Stimulated activated naive CD8-positive, alpha-beta T cell treated with anti-CD3 and anti-CD28 coated beads, Interleukin-15, Interleukin-2, amounts not matched to agents 100 ng/mL and 50 ng/mL, for 24 hours (primary cell): ENCODE results near the gene ABCG4.
"Not testable (repeated sequence)": the region's sequence is repeated elsewhere in the genome, so short reads cannot be mapped to it uniquely, and the experiment has no call there.

Source experiments
- H3K27ac Mint-ChIP-seq: one replicate; pipeline ENCODE4 v1.8.0; 2021; ENCODE audit warnings: mild to moderate bottlenecking, mixed read lengths
- H3K27me3 Mint-ChIP-seq: one replicate; pipeline ENCODE4 v1.8.0; 2021; ENCODE audit warnings: mixed read lengths
- H3K36me3 Mint-ChIP-seq: one replicate; pipeline ENCODE4 v1.8.0; 2021; ENCODE audit warnings: low read depth, mixed read lengths
- H3K4me1 Mint-ChIP-seq: one replicate; pipeline ENCODE4 v1.8.0; 2021; ENCODE audit warnings: low read depth, mixed read lengths
- H3K4me3 Mint-ChIP-seq: one replicate; pipeline ENCODE4 v1.8.0; 2021; ENCODE audit warnings: mild to moderate bottlenecking, mixed read lengths
- H3K9me3 Mint-ChIP-seq: one replicate; pipeline ENCODE4 v1.8.0; 2021; ENCODE audit warnings: mixed read lengths

Gene ABCG4

DNA sequence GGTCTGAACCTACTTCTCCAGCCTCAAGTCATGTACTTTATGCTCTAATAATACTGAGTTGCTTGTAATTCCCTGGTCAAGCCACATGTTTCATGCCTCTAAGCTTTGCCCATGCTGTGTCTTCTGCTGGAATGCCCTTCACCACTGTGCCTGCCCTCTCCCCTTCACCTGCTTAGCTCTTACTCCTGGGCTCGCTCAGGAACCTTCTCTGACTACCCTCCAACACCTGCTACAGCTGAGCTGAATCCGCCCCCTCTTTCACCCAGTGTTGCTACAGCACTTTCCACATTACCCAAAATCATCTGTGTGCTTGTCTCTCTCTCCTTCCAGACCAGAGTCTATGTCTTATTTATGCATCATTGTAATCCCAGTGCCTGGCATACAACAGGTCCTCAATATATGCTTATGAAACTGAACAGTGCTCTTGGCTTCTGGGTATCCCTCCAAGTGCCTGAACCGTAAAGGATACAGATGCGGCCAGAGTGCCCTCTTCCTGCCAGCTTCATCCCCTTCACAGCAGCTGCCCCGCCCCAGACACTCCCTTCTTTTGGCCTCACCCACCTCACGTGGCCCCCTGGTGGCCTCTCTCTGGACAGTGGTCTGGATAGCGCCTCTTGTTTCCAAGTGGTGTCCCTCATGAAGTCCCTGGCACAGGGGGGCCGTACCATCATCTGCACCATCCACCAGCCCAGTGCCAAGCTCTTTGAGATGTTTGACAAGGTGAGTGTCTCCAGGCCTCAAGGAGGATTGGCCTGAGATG is 7.1 kb downstream of the ABCG4 start:
- no peak overlapping the region for H3K27ac Mint-ChIP-seq
- no peaks in the 10 kb centered on the region for H3K36me3 Mint-ChIP-seq
- H3K4me1 Mint-ChIP-seq, result no peaks in the 10 kb centered on the region
- H3K4me3 Mint-ChIP-seq, result no peak overlapping the region
- H3K9me3 Mint-ChIP-seq, result no peaks in the 10 kb centered on the region
- H3K27me3 Mint-ChIP-seq, result peaks cover 5% of the 10 kb centered on the region

DNA sequence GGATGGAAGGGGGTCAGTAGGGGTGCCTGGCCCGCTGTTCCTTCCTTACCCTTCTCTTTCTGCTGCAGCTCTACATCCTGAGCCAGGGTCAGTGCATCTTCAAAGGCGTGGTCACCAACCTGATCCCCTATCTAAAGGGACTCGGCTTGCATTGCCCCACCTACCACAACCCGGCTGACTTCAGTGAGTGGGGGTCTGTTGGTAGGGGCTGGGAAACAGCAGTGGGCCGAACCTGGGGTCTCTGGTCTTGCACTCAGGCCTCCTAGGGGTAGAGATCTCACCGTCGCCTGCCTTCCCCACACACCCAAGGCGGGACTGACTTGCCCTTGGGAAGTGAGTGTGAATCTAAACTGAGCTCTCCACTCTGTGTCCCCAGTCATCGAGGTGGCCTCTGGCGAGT is 7.6 kb downstream of the ABCG4 start:
- Mint-ChIP-seq H3K27me3 (no peaks in the 10 kb centered on the region), H3K4me3 (no peak overlapping the region), H3K9me3 (no peaks in the 10 kb centered on the region), H3K4me1 (no peaks in the 10 kb centered on the region), H3K36me3 (no peaks in the 10 kb centered on the region), H3K27ac (no peak overlapping the region)

DNA sequence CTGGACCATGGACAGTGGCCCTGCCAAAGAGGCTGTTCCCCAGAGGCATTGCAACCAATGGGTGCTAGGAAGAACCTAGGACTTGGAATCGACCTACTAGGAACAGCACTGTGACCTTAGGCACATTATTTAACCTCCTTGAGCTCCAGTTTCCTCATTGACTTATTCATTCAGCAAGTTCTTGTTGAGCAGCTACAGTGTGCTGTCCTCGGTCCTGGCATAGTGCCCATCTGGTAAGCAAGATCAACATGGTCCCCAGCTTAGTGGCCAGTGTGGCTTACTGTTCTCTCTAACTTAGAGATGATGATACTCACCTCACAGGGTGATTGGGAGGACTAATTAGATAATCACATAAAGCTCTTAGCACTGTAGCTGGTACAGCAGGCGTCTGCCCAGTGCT is 8.2 kb downstream of the ABCG4 start:
- H3K9me3 Mint-ChIP-seq, result no peaks in the 10 kb centered on the region
- H3K36me3 Mint-ChIP-seq, result no peaks in the 10 kb centered on the region
- H3K27ac Mint-ChIP-seq, result no peak overlapping the region
- no peaks in the 10 kb centered on the region for H3K4me1 Mint-ChIP-seq
- no peak overlapping the region for H3K4me3 Mint-ChIP-seq
- no peaks in the 10 kb centered on the region for H3K27me3 Mint-ChIP-seq

DNA sequence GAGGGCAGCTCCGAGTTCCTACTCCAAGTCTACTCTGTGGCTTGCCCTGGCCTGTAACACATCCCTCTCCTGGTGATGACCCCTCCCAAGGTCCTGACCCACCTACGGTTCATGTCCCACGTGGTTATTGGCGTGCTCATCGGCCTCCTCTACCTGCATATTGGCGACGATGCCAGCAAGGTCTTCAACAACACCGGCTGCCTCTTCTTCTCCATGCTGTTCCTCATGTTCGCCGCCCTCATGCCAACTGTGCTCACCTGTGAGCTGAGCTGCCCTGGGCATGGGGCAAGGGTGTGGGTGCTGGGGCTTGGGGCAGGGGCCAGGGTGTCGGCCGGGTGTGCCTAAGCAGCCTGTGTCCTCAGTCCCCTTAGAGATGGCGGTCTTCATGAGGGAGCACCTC is 9.6 kb downstream of the ABCG4 start:
- Mint-ChIP-seq H3K9me3 (no peaks in the 10 kb centered on the region), H3K27me3 (no peaks in the 10 kb centered on the region), H3K4me3 (no peak overlapping the region), H3K4me1 (no peaks in the 10 kb centered on the region), H3K36me3 (no peaks in the 10 kb centered on the region), H3K27ac (no peak overlapping the region)

DNA sequence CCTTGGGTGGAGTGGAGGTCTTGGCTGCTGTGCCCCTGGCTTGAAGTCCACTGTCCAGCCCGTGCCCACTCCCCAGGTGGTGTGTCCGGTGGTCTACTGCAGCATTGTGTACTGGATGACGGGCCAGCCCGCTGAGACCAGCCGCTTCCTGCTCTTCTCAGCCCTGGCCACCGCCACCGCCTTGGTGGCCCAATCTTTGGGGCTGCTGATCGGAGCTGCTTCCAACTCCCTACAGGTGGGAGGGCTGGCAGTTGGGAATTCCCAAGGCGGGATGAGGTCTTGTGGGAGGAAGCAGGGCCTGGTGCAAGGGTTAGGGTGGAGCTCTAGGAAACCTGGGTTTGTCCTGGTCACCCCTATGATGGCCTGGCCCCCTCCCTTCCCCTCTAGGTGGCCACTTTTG is 11.3 kb downstream of the ABCG4 start:
- no peak overlapping the region for H3K27ac Mint-ChIP-seq

DNA sequence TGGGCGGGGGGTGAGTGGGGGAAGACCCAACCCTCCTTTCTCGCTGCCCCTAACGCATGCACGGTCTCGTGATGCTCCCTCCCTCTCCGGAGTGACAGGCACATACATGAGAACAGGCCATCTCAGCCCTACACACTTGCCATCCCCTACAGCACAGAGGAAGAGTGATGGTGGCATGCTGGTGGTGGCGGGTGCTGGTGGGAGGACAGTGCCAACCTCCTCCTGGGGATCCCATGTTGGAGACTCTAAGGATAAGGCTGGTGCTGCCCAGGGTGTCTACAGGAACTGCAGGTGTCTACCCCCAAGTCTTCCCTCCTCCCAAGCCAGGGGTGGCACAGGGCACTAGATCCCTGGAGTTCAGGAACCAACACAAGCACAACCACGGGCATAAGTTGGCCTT is 13.0 kb downstream of the ABCG4 start:
- Mint-ChIP-seq H3K27me3 (no peaks in the 10 kb centered on the region), H3K9me3 (no peaks in the 10 kb centered on the region), H3K27ac (no peak overlapping the region), H3K4me1 (no peaks in the 10 kb centered on the region), H3K4me3 (no peak overlapping the region), H3K36me3 (no peaks in the 10 kb centered on the region)

More for the DNA sequence above, 11.3 kb downstream of the ABCG4 start:
- H3K36me3 Mint-ChIP-seq, result no peaks in the 10 kb centered on the region
- no peak overlapping the region for H3K4me3 Mint-ChIP-seq
- no peaks in the 10 kb centered on the region for H3K9me3 Mint-ChIP-seq
- no peaks in the 10 kb centered on the region for H3K27me3 Mint-ChIP-seq
- H3K4me1 Mint-ChIP-seq, result no peaks in the 10 kb centered on the region

DNA sequence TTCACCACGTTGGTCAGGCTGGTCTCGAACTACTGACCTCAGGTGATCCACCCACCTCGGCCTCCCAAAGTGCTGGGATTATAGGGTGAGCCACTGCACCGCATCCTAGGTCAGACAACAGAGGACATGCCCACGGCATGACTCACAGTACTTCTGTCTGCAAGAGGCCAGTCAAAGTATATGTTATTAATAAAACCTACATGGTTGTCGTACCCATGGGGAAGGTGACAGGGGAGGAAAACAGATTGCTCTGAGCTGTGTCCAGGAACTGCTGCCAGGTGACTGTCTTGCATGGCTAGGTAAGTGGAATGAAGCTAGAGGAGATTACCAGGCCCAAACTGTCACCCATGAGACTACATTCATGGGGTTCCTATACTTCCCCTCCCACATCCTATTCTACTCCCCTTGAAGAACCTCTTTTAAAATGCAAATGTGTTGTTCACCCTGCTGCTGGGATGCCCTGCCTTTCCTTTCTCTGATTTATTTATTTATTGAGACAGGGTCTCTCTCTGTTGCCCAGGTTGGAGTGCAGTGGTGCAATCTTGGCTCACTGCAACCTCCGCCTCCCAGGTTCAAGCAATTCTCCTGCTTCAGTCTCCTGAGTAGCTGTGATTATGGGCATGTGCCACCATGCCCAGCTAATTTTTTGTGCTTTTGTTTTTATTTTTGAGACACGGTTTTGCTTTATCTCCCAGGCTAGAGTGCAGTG is 17.7 kb downstream of the ABCG4 start:
- no peak overlapping the region for H3K27ac Mint-ChIP-seq
- H3K36me3 Mint-ChIP-seq, result no peaks in the 10 kb centered on the region
- peaks cover 5% of the 10 kb centered on the region for H3K4me1 Mint-ChIP-seq
- H3K27me3 Mint-ChIP-seq, result no peaks in the 10 kb centered on the region
- no peaks in the 10 kb centered on the region for H3K9me3 Mint-ChIP-seq
- H3K4me3 Mint-ChIP-seq, result no peak overlapping the region

DNA sequence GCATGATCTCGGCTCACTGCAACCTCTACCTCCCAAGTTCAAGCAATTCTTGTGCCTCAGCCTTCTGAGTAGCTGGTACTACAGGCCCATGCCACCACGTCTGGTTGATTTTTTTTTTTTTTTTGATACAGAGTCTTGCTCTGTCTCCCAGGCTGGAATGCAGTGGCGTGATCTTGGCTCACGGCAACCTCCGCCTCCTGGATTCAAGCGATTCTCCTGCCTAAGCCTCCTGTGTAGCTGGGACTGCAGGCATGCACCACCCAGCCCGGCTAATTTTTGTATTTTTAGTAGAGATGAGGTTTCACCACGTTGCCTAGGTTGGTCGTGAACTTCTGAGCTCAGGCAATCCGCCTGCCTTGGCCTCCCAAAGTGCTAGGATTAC is 18.2 kb downstream of the ABCG4 start:
- not testable (repeated sequence) for H3K27me3 Mint-ChIP-seq, H3K4me1 Mint-ChIP-seq, H3K36me3 Mint-ChIP-seq, H3K27ac Mint-ChIP-seq, H3K9me3 Mint-ChIP-seq, H3K4me3 Mint-ChIP-seq

DNA sequence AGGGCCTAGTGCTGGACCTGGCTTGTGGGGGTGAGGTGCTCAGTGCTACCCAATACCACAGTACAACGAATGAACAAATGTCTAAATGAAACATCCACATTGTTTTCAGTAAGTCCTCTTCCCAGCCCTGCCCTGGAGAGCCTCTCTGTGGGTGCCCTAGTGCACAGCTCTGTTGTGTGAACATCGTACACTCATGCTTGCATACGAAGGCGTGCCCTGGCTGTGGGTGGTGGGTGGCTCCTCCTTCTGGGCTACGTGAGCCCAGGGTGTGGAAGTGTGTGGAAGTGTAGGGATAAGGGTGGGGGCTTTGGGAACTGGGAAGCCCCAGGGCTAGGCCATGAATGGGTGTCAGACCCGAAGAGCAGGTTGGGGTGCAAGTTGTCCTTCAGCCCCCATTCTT is 19.1 kb downstream of the ABCG4 start:
- no peaks in the 10 kb centered on the region for H3K36me3 Mint-ChIP-seq
- no peak overlapping the region for H3K27ac Mint-ChIP-seq
- H3K27me3 Mint-ChIP-seq, result no peaks in the 10 kb centered on the region
- H3K9me3 Mint-ChIP-seq, result no peaks in the 10 kb centered on the region
- H3K4me1 Mint-ChIP-seq, result peaks cover 5% of the 10 kb centered on the region
- peak overlapping the region; percentile 89 for H3K4me3 Mint-ChIP-seq

DNA sequence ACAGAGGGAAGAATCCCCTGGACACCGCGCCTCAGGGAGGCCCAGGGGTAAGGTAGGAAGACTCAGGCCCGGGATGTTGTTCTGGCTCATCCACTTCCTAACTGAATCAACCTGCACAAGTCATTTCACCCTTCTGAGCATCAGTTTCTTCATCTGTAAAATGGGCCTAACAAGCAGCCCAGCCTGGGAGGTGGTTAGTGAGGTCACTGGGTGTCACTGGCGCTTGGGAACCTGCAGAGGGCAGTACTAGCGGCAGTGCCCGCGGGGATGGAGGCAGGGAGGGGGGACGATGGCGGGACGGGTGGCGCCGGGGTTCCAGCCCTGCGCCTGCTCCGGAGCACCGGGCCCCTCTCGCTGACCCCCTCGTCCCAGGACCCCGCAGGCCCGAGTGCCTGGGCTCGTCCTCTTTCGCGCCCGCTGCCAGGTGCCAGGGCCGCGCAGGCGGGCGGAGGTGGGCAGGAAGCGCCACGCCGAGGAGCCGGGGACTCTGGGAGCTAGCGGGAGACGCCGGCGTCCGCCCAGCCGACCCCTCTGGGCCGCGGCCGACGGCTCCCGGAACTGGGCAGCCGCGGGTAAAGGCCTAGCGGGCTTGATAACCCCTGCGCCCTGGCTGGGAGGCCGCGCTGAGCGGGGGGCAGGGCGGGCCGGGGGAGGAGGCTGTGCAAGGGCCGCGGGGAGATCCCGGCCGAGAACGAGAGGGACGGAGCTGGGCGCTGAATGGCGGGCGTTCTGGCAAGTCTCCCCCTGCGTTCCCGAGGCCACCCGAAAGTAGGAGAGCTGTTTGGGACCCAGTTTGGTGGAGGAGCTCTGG is 19.8 kb downstream of the ABCG4 start, which contains the start of gene NLRX1:
Gene NLRX1 (plus strand): TSS at position 255 of the 811 bp plus-strand sequence. CDS start 2,679 bp downstream, outside the sequence.
- H3K4me3 Mint-ChIP-seq, result peak within 1 kb of the TSS; percentile 89
- no peaks in the 10 kb centered on the region for H3K9me3 Mint-ChIP-seq
- peak within 1 kb of the TSS; percentile 89 for H3K27ac Mint-ChIP-seq
- no peaks in the 10 kb centered on the region for H3K27me3 Mint-ChIP-seq
- H3K4me1 Mint-ChIP-seq, result peaks cover 5% of the 10 kb centered on the region
- H3K36me3 Mint-ChIP-seq, result no peaks in the 10 kb centered on the region

DNA sequence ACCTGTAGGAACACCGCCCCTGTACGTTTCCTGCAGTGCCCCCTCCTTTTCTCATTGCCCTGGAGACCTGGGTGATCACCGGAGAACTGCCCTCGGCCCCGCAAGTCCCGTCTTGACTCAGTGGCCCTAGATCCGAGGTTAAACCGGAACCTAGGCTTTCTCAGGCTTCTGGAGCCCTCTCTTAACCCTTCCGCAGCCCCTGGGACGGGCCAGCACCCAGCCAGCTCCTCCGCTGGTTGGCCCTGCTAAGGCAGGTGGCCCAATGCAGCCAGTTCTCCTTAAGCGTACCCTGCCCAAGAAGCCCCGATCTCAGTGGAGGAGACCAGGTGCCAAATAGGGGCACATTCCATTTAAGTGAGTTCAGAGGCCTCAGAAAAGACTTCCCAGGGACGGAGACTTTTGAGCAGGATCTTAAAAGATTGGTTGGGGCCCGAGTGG is 20.4 kb downstream of the ABCG4 start:
- peak overlapping the region; percentile 89 for H3K4me3 Mint-ChIP-seq
- H3K36me3 Mint-ChIP-seq, result no peaks in the 10 kb centered on the region
- H3K9me3 Mint-ChIP-seq, result no peaks in the 10 kb centered on the region
- H3K27me3 Mint-ChIP-seq, result no peaks in the 10 kb centered on the region
- peak overlapping the region; percentile 89 for H3K27ac Mint-ChIP-seq
- peaks cover 5% of the 10 kb centered on the region for H3K4me1 Mint-ChIP-seq

DNA sequence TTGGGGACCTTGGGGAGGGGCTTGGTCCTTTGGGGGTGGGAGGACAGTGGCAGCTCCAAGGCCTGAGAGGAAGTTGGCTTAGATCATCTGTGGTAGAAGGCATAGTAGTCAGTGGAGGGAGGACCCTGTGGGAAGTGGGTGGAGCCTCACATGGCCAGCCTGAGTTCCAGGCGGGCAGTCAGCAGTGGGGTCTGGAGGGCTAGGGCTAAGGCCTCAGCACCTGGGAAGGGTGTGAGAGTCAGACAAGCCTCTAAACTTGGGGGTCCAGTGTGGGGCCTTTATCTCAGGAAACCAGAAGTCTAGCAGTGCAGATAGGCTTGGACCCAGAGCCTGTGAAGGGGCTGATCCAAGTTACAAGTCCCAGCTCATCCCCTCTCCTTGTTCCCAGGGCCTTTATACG is 23.7 kb downstream of the ABCG4 start:
- Mint-ChIP-seq H3K36me3 (peaks cover 10% of the 10 kb centered on the region), H3K27me3 (no peaks in the 10 kb centered on the region), H3K27ac (no peak overlapping the region), H3K4me3 (no peak overlapping the region), H3K4me1 (peaks cover 9% of the 10 kb centered on the region), H3K9me3 (no peaks in the 10 kb centered on the region)

DNA sequence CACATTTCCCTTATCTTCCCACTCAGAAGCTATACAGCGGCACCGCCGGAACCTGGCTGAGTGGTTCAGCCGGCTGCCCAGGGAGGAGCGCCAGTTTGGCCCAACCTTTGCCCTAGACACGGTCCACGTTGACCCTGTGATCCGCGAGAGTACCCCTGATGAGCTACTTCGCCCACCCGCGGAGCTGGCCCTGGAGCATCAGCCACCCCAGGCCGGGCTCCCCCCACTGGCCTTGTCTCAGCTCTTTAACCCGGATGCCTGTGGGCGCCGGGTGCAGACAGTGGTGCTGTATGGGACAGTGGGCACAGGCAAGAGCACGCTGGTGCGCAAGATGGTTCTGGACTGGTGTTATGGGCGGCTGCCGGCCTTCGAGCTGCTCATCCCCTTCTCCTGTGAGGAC is 24.6 kb downstream of the ABCG4 start:
- Mint-ChIP-seq H3K36me3 (peaks cover 10% of the 10 kb centered on the region), H3K27ac (no peak overlapping the region), H3K27me3 (no peaks in the 10 kb centered on the region), H3K4me3 (no peak overlapping the region), H3K9me3 (no peaks in the 10 kb centered on the region), H3K4me1 (peaks cover 13% of the 10 kb centered on the region)

DNA sequence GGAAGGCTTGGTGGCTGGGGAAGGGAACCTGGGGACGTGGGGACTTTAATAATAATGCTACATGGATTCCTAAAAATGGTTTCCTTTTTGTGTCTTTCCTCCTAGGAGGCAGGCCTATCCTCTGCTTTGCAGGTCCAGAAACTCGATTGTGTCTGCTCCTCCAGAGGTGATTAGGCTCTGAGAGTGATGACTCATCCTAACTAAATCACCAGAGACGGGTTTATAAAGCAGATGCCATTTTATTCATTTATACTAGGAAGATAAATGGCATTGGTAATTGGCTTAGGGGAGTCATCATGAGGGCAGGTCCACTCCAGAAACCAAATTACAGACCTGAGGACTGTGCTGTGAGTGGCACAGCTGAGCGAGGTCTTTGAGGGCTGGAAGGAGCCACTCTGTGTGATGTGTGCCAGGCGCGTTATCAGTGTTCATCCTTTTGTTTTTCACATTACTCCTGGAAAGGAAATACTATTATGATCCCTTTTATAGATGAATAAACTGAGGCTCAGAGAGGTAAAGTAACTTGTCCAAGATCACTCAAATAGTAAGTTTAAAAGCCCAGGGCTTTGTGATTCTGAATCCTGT is 26.7 kb downstream of the ABCG4 start:
- no peaks in the 10 kb centered on the region for H3K9me3 Mint-ChIP-seq
- H3K4me3 Mint-ChIP-seq, result no peak overlapping the region
- no peak overlapping the region for H3K27ac Mint-ChIP-seq
- H3K36me3 Mint-ChIP-seq, result peaks cover 17% of the 10 kb centered on the region
- no peaks in the 10 kb centered on the region for H3K27me3 Mint-ChIP-seq
- peaks cover 8% of the 10 kb centered on the region for H3K4me1 Mint-ChIP-seq
